ENCODE measurements around the gene ARHGAP33. TPM values are rescaled to one million over a fixed set of nuclear protein-coding genes. Genes with fewer than 3 reads are reported as not detected.
"Not testable (repeated sequence)": the region's sequence is repeated elsewhere in the genome, so short reads cannot be mapped to it uniquely, and the experiment has no call there.

ARHGAP33 gene
- total RNA-seq, 1 donor from 2014 or later = 1.0 TPM

DNA sequence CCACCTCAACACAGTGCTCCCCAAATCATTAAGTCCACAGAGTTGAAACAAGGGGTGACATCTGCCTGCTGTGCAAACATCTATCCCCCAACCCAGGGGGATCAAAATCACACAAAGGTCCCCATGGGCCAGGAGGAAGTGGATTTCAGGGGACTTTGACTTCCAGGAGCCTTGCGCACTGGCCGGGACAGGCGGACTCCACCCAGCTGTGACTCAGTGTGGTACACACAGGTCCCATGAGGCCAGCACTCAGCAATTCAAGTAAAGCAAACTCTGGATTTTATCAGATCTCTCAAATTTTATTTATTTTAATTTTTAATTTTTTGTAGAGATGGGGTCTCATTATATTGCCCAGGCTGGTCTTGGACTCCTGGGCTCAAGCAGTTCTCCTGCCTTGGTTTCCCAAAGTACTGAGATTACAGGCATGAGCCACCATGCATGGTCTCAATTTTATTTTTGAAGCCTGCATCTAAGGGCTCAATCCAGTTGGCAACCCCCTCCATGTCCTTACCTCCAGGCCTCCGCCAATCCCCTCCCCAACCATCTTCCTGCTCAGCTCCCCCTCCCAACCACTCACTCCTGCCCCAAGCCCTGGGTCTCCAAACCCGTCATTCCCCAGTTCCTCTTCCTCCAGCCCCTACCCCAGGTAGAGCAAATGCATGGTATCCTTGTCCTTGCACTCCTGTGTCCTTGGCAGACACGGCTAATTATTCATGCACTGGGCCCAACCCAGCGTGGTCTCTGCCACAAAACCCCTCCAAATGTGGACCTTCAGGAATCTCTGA, 18.2 kb downstream of the ARHGAP33 start:
- Histone ChIP-seq H3K4me1 (ENCODE audit: control insufficient read depth in 3 of 3, insufficient read depth in 3 of 3, low read length in 3 of 3) (no peaks in the 10 kb centered on the region), H3K27me3 (ENCODE audit: control insufficient read depth in 3 of 3, insufficient read depth in 3 of 3, low read length in 3 of 3) (peaks cover 15 to 22% (median 20%) of the 10 kb centered on the region in 3 donors)

DNA sequence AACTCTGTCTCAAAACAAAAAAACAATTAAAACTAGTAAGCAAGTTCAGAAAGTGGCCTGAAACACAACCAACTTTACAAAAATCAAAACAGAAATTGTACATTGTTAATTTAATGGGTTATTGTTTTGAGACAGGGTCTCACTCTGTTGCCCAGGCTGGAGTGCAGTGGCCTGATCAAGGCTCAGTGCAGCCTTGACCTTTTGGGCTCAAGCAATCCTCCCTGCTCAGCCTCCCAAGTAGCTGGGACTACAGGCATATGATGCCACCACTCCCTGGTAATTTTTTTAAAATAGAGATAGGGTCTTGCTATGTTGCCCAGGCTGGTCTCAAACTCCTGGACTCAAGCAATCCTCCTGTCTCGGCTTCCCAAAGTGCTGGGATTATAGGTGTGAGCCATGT, 20.2 kb downstream of the ARHGAP33 start:
- not testable (repeated sequence) for H3K27ac ChIP-seq (ENCODE audit: low read depth, low read length); H3K36me3 ChIP-seq (ENCODE audit: control insufficient read depth in 3 of 3, insufficient read depth in 3 of 3, low read length in 3 of 3); H3K9me3 ChIP-seq (ENCODE audit: control insufficient read depth in 3 of 3, low read length in 3 of 3); H3K4me3 ChIP-seq (ENCODE audit: low read length in 3 of 3); H3K9ac ChIP-seq (ENCODE audit: low read depth in 1 of 3, low read length in 3 of 3); H3K4me1 ChIP-seq (ENCODE audit: control insufficient read depth in 3 of 3, insufficient read depth in 3 of 3, low read length in 3 of 3)
- H3K27me3 ChIP-seq (ENCODE audit: control insufficient read depth in 3 of 3, insufficient read depth in 3 of 3, low read length in 3 of 3) = peaks cover 20 to 30% (median 29%) of the 10 kb centered on the region in 3 donors

More for the DNA sequence above, 18.2 kb downstream of the ARHGAP33 start:
- Histone ChIP-seq H3K9ac (ENCODE audit: low read depth in 1 of 3, low read length in 3 of 3) (no peak overlapping the region), H3K9me3 (ENCODE audit: control insufficient read depth in 3 of 3, low read length in 3 of 3) (no peaks in the 10 kb centered on the region), H3K27ac (ENCODE audit: low read depth, low read length) (no peak overlapping the region), H3K4me3 (ENCODE audit: low read length in 3 of 3) (no peak overlapping the region), H3K36me3 (ENCODE audit: control insufficient read depth in 3 of 3, insufficient read depth in 3 of 3, low read length in 3 of 3) (no peaks in the 10 kb centered on the region)

DNA sequence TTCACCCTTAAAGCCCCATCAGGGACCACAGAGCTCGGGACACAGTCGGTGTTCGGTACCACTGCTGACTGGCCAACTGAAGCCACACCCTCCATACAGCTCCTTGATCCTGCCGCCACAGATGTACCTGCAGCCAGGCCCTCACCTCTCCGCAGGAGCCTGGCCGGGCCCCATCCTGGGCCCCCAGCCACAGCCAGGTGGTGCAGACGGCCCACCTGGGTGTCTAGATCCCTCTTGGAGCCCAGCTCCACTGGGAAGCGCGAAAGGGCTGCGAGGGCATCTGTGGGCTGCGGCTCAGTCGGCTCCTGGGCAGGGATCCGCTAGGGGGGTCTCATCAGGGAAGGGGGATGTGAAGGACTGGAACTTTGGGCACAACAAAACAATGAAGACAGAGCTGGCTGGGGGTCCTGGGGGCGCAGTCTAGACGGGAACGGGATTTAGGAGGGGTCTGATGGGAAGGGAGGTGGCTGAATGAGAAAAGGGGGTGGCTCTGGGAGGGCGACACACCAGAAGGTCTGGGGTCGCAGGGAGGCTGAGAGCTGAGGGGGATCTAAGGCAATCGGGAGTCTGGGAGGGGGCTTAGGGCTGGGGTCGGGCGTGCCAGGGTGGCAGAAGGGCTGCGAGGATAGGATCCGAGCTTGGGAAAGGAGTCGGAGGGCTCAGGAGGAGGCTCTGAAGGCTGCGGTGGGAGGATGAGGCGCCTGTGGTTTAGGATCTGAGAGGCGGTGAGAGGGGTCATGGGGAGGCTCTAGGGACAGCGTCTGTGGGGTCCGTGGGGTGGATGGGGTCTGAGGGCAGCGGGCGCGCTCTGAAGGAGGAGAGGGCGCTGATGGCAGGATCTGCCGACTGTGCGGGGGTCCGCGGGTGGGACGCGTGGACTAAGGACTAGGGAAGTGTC, 21.5 kb downstream of the ARHGAP33 start:
- H3K4me3 ChIP-seq (ENCODE audit: low read length in 3 of 3) = no peak overlapping the region
- no peaks in the 10 kb centered on the region for H3K36me3 ChIP-seq (ENCODE audit: control insufficient read depth in 3 of 3, insufficient read depth in 3 of 3, low read length in 3 of 3)
- H3K4me1 ChIP-seq (ENCODE audit: control insufficient read depth in 3 of 3, insufficient read depth in 3 of 3, low read length in 3 of 3) = no peaks in the 10 kb centered on the region
- no peaks in the 10 kb centered on the region for H3K9me3 ChIP-seq (ENCODE audit: control insufficient read depth in 3 of 3, low read length in 3 of 3)
- no peak overlapping the region for H3K9ac ChIP-seq (ENCODE audit: low read depth in 1 of 3, low read length in 3 of 3)
- peaks cover 20 to 30% (median 29%) of the 10 kb centered on the region in 3 donors for H3K27me3 ChIP-seq (ENCODE audit: control insufficient read depth in 3 of 3, insufficient read depth in 3 of 3, low read length in 3 of 3)
- no peak overlapping the region for H3K27ac ChIP-seq (ENCODE audit: low read depth, low read length)

DNA sequence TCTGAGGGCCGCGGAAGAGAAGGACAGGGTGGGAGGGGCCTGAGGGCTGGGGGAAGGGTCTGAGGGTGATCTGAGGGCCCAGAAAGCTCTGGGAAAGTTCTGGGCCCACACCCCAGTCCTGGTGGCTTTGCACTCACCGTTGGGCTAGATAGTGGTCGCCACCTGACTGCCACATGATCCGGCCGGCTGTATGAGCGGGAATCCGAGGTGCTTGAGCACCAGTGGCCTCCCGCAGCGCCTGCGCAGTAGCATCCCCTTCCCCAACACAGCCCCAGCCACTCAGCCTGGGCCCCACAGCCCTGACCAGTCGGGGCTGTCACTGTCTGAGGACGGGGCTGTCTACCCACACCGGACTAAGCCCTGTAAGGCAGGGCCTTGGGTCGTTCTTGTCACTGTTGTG, 22.3 kb downstream of the ARHGAP33 start:
- H3K27me3 ChIP-seq (ENCODE audit: control insufficient read depth in 3 of 3, insufficient read depth in 3 of 3, low read length in 3 of 3) = peaks cover 20 to 33% (median 29%) of the 10 kb centered on the region in 3 donors

DNA sequence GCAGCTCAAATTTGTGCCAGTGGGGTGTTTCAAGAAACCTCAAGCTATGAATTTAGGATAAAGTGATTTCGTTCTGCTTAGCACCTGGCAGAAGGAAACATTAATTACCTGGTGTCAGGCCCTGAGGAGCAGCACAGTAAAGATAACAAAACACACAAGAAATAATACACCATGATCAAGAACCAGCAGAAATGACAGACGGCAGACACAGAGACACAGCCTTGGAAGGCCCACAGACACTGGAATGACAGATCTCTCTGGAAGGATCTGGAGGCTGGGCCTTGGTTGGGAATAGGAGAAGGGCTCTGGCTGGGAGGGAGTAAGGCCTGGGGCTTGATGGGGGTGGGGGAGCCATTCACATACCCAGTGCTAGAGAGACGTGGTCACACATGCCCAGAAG, 26.5 kb downstream of the ARHGAP33 start:
- Histone ChIP-seq H3K4me3 (ENCODE audit: low read length in 3 of 3) (no peak overlapping the region), H3K4me1 (ENCODE audit: control insufficient read depth in 3 of 3, insufficient read depth in 3 of 3, low read length in 3 of 3) (no peaks in the 10 kb centered on the region), H3K9ac (ENCODE audit: low read depth in 1 of 3, low read length in 3 of 3) (no peak overlapping the region), H3K36me3 (ENCODE audit: control insufficient read depth in 3 of 3, insufficient read depth in 3 of 3, low read length in 3 of 3) (no peaks in the 10 kb centered on the region), H3K9me3 (ENCODE audit: control insufficient read depth in 3 of 3, low read length in 3 of 3) (no peaks in the 10 kb centered on the region), H3K27me3 (ENCODE audit: control insufficient read depth in 3 of 3, insufficient read depth in 3 of 3, low read length in 3 of 3) (peaks cover 15 to 23% (median 23%) of the 10 kb centered on the region in 3 donors), H3K27ac (ENCODE audit: low read depth, low read length) (no peak overlapping the region)

More for the DNA sequence above, 22.3 kb downstream of the ARHGAP33 start:
- Histone ChIP-seq H3K9me3 (ENCODE audit: control insufficient read depth in 3 of 3, low read length in 3 of 3) (no peaks in the 10 kb centered on the region), H3K4me1 (ENCODE audit: control insufficient read depth in 3 of 3, insufficient read depth in 3 of 3, low read length in 3 of 3) (no peaks in the 10 kb centered on the region), H3K27ac (ENCODE audit: low read depth, low read length) (no peak overlapping the region), H3K9ac (ENCODE audit: low read depth in 1 of 3, low read length in 3 of 3) (no peak overlapping the region), H3K36me3 (ENCODE audit: control insufficient read depth in 3 of 3, insufficient read depth in 3 of 3, low read length in 3 of 3) (no peaks in the 10 kb centered on the region), H3K4me3 (ENCODE audit: low read length in 3 of 3) (no peak overlapping the region)

DNA sequence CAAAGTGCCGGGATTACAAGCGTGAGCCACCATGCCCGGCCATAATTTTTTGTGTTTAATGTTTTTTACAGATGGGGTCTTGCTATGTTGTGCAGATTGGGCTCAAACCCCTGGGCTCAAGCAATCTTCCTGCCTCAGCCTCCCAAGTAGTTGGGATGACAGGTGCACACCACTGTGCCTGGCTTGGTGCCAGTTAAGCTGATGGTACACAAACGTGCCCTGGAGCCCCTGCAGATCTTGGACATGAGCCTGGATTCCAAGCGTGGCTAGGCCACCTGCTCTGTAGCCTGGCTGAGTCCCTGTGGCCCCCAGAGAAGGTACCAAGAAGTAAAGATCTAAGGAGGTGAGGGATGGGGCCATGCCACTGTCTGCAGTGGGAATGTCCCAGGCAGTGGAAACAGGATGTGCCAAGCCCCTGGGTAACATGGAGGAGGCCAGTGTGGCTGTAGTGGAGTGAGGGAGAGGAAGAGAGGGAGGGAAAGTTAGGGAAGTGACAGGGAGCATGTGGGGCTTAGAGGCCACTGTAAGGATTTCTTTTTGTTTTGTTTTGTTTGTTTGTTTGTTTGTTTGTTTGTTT, 30.2 kb downstream of the ARHGAP33 start:
- Histone ChIP-seq H3K9me3 (ENCODE audit: control insufficient read depth in 3 of 3, low read length in 3 of 3) (no peaks in the 10 kb centered on the region), H3K27ac (ENCODE audit: low read depth, low read length) (no peak overlapping the region), H3K9ac (ENCODE audit: low read depth in 1 of 3, low read length in 3 of 3) (no peak overlapping the region), H3K27me3 (ENCODE audit: control insufficient read depth in 3 of 3, insufficient read depth in 3 of 3, low read length in 3 of 3) (peaks cover 0 to 3% (median 3%) of the 10 kb centered on the region in 3 donors), H3K36me3 (ENCODE audit: control insufficient read depth in 3 of 3, insufficient read depth in 3 of 3, low read length in 3 of 3) (no peaks in the 10 kb centered on the region), H3K4me3 (ENCODE audit: low read length in 3 of 3) (no peak overlapping the region), H3K4me1 (ENCODE audit: control insufficient read depth in 3 of 3, insufficient read depth in 3 of 3, low read length in 3 of 3) (no peaks in the 10 kb centered on the region)

DNA sequence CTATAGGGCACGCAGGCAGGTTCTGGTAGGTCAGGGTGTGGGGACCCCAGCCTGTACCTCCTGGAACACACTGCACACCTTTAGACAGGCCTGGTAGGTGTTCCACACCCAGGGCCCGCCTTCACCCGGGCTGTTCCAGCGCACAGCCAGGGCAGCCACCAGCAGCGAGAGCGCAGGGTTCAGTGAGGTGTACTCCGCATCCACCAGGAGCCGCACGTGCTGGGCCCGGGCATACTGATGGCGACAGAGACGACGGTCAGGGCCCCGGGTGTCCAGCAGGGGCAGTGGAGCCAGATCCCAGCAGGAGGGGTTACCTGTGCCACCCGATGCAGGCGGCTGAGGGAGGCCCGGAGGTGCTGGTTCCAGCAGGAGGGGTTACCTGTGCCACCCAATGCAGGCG, 31.2 kb downstream of the ARHGAP33 start:
- H3K9me3 ChIP-seq (ENCODE audit: control insufficient read depth in 3 of 3, low read length in 3 of 3) = no peaks in the 10 kb centered on the region
- H3K36me3 ChIP-seq (ENCODE audit: control insufficient read depth in 3 of 3, insufficient read depth in 3 of 3, low read length in 3 of 3) = no peaks in the 10 kb centered on the region
- peaks cover 1 to 4% (median 3%) of the 10 kb centered on the region in 3 donors for H3K27me3 ChIP-seq (ENCODE audit: control insufficient read depth in 3 of 3, insufficient read depth in 3 of 3, low read length in 3 of 3)
- no peak overlapping the region for H3K4me3 ChIP-seq (ENCODE audit: low read length in 3 of 3)
- H3K4me1 ChIP-seq (ENCODE audit: control insufficient read depth in 3 of 3, insufficient read depth in 3 of 3, low read length in 3 of 3) = no peaks in the 10 kb centered on the region
- H3K9ac ChIP-seq (ENCODE audit: low read depth in 1 of 3, low read length in 3 of 3) = no peak overlapping the region
- H3K27ac ChIP-seq (ENCODE audit: low read depth, low read length) = no peak overlapping the region

DNA sequence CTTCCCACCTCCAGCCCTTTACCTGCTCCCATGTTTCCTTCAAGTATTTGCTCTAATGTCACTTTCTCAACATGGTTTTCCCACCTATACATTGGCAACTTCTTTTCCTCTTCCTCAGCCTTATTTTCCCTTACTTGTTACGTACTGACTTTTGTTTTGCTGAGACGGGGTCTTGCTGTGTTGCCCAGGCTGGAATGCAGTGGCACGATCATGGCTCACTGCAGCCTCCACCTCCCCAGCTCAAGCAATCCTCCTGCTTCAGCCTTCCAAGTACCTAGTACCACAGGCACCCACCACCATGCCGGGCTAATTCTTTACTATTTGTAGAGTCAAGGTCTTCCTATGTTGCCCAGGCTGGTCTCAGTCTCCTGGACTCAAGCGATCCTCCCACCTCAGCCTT, 32.3 kb downstream of the ARHGAP33 start:
- Histone ChIP-seq H3K27me3 (ENCODE audit: control insufficient read depth in 3 of 3, insufficient read depth in 3 of 3, low read length in 3 of 3) (peaks cover 5 to 11% (median 7%) of the 10 kb centered on the region in 3 donors), H3K36me3 (ENCODE audit: control insufficient read depth in 3 of 3, insufficient read depth in 3 of 3, low read length in 3 of 3) (no peaks in the 10 kb centered on the region), H3K27ac (ENCODE audit: low read depth, low read length) (no peak overlapping the region), H3K9ac (ENCODE audit: low read depth in 1 of 3, low read length in 3 of 3) (no peak overlapping the region), H3K9me3 (ENCODE audit: control insufficient read depth in 3 of 3, low read length in 3 of 3) (no peaks in the 10 kb centered on the region), H3K4me3 (ENCODE audit: low read length in 3 of 3) (no peak overlapping the region), H3K4me1 (ENCODE audit: control insufficient read depth in 3 of 3, insufficient read depth in 3 of 3, low read length in 3 of 3) (no peaks in the 10 kb centered on the region)

DNA sequence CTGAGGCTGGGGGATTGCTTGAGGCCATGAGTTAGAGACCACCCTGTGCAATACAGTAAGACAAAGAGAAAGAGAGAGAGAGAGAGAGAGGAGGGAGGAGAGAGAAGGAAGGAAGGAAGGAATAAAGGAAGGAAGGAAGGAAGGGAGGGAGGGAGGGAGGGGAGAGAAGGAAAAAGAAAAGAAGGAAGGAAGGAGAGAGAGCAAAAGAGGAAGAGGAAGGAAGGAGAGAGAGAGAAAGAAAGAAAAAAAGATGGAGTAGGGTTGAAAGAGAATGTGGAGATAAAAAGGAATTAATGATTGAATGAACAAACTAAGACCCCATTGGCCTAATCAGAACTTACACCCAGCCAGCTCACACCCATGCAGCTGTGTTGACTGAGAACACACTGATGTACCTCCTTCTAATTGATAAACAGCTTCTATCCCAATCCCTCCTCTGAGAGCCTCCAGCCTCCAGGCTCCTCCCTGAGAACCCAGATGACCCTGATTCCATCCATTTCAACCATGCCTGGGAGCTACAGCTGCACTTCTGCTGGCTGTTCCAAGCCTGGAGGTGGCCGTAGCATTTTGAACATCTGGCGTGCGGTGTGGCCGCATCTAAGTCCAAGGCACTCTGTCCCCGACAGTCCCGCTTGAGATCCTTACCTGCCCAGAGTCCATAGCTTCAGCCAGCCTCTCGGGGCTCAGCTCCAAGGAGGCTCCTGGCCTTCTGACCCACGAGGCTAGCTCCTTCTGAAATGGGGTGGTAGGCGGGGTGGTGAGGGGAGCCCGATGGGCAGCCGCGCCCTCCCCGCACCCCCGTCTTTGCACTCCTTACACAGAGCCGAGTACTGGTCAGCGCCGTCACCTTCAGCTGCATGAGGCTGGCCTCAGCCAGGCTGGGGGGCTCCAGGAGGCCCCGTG, 36.2 kb downstream of the ARHGAP33 start:
- Histone ChIP-seq H3K4me3 (ENCODE audit: low read length in 3 of 3) (no peak overlapping the region), H3K36me3 (ENCODE audit: control insufficient read depth in 3 of 3, insufficient read depth in 3 of 3, low read length in 3 of 3) (no peaks in the 10 kb centered on the region), H3K27ac (ENCODE audit: low read depth, low read length) (no peak overlapping the region), H3K4me1 (ENCODE audit: control insufficient read depth in 3 of 3, insufficient read depth in 3 of 3, low read length in 3 of 3) (no peaks in the 10 kb centered on the region), H3K9ac (ENCODE audit: low read depth in 1 of 3, low read length in 3 of 3) (no peak overlapping the region), H3K9me3 (ENCODE audit: control insufficient read depth in 3 of 3, low read length in 3 of 3) (peaks cover 0 to 3% (median 0%) of the 10 kb centered on the region in 3 donors), H3K27me3 (ENCODE audit: control insufficient read depth in 3 of 3, insufficient read depth in 3 of 3, low read length in 3 of 3) (peaks cover 13 to 15% (median 14%) of the 10 kb centered on the region in 3 donors)

Measured in skeletal muscle tissue (tissue), 4 donors.